Stimulated activated CD8-positive, alpha-beta memory T cell treated with anti-CD3 and anti-CD28 coated beads, Interleukin-4, amount 100 ng/mL, for 1 hour (primary cell): ENCODE data around the gene IL1R1.

Experiments
- DNase-seq, 2 donors: peaks; one replicate each; pipeline ENCODE4 v3.0.0-alpha.2; 2020; ENCODE audit warnings: low read depth in 2 of 2, low spot score in 1 of 2

IL1R1 gene

DNA sequence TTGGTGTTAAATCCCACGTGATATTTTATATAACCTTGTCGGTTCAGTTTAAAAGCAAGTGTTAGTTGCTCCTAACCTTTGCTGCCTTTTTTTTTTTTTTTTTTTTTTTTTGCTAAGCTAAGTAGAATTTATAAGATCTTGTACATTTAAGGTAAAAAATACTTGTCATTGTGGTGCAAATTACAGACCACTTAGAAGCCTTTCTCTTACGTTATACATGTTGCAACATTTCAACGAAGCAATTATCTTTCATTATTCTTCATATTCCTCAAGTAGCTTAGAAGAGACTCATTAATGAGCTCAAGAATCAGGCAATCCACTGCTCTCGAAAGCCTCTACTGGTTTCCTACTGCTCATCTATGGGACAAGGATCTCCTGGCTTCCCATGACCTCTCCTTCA is 29.4 kb downstream of the IL1R1 start:
- no peak for DNase-seq

DNA sequence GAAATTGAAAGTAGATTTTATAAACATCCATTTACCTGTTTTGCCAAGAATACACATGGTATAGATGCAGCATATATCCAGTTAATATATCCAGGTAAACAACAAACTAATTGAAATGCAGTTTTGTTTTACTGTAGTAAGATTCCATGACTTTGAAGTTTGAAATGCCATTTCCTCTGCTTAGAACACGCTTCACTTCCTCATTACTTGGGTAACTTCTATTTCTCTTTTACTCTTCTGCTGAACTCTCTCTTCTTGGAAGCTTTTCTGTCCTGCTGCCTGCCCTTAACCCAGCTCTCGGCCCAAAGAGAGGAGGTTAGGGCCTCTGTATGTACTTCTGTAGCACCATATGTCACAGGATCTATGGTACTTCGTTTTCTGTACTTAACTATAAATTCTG is 30.2 kb downstream of the IL1R1 start:
- no peak for DNase-seq

DNA sequence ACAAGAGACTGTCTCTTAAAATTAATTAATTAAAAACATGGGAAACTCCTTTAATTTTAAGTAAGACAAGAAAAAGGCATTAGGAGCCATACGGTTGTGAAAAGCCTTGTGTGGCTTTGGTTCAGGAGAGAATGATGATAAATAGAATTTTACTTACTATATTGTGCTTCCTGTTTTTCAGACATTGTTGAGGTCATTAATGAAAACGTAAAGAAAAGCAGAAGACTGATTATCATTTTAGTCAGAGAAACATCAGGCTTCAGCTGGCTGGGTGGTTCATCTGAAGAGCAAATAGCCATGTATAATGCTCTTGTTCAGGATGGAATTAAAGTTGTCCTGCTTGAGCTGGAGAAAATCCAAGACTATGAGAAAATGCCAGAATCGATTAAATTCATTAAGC is 33.6 kb downstream of the IL1R1 start:
- DNase-seq = no peak

DNA sequence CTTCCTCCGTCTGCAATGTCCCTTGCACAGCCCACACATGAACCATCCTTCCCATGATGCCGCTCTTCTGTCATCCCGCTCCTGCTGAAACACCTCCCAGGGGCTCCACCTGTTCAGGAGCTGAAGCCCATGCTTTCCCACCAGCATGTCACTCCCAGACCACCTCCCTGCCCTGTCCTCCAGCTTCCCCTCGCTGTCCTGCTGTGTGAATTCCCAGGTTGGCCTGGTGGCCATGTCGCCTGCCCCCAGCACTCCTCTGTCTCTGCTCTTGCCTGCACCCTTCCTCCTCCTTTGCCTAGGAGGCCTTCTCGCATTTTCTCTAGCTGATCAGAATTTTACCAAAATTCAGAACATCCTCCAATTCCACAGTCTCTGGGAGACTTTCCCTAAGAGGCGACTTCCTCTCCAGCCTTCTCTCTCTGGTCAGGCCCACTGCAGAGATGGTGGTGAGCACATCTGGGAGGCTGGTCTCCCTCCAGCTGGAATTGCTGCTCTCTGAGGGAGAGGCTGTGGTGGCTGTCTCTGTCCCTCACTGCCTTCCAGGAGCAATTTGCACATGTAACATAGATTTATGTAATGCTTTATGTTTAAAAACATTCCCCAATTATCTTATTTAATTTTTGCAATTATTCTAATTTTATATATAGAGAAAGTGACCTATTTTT is 35.4 kb downstream of the IL1R1 start:
- DNase-seq = no peak

DNA sequence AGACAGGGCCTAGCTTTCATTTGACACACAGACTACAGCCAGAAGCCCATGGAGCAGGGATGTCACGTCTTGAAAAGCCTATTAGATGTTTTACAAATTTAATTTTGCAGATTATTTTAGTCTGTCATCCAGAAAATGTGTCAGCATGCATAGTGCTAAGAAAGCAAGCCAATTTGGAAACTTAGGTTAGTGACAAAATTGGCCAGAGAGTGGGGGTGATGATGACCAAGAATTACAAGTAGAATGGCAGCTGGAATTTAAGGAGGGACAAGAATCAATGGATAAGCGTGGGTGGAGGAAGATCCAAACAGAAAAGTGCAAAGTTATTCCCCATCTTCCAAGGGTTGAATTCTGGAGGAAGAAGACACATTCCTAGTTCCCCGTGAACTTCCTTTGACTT is 36.5 kb downstream of the IL1R1 start:
- DNase-seq = no peak

DNA sequence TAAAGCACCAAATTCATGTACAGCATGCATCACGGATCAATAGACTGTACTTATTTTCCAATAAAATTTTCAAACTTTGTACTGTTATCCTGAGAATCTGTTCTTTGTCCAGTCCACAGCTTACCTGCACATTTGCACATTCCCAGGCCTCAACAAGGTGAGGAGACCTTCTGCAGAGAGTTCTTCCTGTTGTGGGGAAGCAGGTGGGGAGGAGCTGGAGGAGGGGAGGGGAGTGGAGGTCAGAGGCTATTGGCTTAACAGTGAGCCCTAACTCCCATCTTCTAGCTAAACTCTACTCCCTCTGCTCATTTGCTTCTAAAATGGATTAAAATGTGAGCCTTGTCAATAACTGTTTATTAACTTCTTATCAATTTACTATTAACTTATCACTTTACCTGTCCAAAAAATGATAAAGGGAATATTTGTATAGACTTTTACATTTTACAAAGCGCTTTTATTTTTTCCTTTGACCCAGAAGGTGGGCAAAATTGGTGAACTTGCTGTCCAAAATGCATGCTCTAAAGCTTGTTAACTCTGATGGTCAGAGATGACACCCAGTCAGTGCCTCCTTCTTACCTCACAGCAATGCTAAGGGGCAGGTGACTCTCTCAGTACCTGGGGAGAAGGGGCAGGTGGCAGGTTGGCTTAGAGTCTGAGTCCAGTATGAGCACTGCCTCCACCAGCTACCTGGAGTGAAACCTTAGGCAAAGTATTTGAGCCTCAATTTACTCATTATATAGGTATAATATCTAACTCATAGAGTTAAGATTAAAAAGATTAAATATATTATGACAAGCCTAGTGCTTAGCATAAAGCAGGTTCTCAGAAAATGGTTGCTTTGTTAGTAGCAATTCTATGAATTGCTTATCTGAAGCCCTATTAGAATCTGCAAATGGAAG is 37.5 kb downstream of the IL1R1 start:
- DNase-seq = no peak

DNA sequence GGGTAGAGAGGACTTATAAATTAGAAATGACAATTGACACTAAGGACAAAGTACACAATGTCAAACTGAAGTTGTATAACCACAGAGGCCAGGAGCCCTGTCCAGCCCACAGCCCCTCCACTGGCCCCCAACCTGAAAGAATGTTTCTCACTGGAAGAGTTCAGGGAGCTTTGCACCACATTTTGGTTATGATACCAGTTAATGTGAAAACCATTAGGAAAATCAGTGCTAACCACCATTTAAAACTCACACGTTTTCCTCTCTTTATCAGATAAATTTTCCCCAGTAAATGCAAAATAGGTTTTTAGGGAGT is 38.1 kb downstream of the IL1R1 start:
- no peak for DNase-seq

DNA sequence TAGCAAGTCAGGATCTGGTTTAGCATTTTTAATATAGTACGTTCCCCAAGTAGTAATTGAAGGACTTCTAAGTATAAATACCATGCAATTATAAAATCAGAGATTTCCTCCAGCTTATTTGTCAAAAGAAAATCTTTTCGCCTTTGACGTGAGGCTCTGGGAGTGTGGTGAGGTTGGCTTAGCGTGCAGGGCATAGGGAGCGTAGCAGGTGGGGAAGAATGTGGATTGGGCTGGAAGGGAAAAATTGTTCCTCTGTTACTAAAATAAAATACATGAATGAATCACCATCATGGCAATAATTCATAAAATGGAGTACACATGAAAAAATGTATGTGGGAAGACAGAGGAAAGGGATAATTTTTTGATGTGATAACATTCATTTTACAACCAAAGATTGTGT is 38.8 kb downstream of the IL1R1 start:
- DNase-seq = no peak

DNA sequence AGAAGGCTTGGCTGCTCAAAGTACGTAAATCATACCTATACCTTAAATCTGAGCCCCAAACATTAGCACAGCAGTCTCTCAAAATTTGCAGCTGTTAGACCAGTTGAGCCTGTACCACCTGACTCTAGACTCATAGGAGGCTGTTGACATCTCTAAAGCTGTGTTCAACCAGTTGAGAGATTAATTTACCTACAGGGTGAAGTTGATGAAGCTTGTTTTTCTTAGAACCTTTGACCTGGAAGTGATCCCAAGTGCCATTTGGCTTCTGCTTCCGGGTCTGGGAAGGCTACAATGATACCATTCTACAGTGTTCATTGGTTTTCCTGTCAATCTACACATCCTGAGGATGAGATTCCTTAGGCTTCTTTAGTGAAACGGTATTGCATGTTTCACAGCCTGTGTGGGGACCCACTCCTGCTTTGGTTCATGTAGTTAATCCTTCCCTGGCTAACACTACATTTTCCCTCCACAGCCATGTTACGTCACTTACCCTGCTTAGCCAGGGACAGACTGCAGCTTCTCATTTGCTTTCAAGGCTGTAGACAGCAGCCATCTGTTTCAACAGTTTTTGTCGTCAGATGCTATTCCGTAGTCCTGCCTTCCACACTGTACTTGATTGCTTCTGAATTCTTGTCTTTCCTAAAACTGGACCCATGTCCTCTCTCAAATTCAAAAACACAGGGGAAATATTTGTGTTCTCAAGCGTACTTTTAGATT is 39.5 kb downstream of the IL1R1 start:
- DNase-seq = no peak

DNA sequence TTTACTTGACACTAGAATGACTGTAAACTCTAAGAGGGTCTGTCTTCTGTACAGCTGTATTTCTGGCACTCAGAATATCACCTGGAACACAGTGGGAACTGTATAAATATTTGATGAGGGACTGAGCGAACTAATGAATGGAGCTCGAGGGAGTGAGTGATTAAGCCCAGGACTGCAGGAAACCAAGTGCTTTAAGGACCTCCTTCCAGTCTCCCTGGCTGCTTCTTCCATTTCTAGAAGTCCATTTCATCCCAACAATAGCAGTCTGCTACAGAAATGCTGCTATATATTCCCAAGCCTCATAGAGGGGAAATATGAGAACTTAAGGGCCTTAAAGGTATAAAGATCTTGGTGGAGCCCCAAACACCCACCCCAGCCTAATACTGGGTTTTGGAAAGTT is 41.5 kb downstream of the IL1R1 start:
- no peak for DNase-seq

DNA sequence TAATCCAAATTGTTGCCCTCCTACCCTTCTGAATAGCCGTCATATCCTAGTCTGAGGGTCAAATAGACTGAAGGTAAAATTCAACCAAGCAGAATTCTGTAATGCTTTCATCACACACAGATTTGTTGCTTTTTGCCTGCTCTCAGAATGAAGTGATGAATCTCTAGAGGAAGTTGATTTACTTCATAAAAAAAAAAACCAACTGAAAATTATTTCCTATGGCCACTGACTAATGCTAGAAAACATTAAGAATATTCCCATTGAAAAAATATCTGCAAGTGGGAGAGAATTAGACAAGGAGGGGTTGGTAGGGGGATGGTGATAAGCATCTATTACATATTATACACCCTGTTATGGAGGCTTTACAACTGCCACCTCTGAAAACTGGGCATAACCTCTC is 42.0 kb downstream of the IL1R1 start:
- DNase-seq = no peak

DNA sequence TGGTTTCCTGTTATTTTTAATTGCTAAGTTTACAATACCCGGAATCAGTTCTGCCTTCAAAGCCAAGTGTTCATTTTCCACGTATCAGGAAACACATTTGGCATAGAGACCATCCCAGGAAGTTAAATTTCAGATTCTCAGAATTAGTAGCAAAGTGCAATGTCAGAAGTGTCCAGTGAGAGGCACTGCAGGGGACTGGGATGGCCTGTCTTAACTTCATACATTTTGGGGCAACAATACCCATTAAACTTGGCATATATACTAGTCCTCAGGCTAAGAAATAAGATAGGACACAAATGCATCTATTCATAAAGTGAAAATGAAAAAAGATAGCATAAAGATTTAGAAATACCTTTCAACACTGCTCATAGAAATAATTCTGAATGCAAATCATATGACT is 42.8 kb downstream of the IL1R1 start:
- DNase-seq = no peak

DNA sequence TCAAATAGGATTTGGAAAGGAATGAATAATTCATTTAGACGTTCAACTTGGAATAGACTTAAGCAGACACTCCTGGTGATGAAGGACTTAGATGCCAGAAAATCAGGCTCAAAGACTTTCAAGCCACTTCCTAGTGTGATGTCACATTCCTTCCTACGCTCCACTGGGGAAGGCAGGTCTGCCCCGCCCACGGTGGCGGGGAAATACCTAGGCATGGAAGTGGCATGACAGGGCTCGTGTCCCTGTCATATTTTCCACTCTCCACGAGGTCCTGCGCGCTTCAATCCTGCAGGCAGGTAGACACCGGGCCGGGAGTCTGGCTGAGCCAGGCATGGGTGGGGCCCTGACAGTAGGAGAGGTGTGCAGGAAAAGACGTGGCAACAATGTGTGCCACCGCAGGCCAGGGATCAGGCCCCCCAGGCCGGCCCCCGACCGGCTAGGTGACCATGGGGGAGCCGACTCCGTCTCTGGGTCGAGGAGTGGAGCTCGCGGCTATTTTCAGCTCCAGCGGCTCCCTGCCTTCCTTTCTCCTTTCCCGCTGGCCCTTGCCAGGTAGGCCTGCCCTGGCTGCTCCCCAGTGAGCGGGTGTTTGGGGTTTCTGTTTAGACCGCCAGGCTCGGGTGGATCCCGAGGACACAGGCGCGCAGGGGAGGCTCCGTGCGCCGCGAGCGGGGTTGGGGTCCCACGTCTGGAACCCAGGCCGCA is 44.4 kb downstream of the IL1R1 start, which contains the start of gene IL1RL2:
TSS of gene IL1RL2 (plus strand) at position 233 of the 705 bp plus-strand sequence. CDS start 845 bp downstream, outside the sequence.
- no peak for DNase-seq

DNA sequence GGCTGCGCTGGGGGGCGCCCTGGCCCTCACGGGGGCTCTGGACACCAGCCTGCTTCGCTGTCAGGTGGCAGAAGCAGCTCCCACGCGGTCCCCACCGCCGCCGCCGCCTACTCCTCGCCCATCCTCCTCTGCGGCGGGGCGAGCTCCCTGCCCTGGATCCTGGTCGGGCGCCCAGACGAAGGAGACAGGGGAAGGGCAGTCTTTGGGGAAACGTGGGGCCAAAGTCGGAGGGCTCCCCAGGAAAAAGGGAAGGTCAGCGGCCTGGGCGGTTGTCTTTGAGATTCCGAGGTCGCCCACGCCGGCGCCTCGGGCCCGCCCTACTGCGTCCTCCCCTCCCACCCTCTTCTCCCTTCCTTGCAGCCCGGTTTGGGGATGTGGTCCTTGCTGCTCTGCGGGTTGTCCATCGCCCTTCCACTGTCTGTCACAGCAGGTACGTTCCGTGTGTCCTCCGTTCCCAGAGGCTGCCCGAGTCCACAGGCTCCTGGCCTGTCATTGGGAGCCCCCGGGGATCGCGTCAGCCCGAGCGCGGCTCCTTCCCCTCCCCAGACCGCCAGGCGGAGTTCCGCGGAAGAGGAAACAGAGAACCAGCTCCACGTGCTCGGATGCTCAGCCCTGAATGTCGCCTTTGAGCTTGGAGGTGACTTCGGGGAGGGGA is 45.1 kb downstream of the IL1R1 start:
- DNase-seq = no peak

DNA sequence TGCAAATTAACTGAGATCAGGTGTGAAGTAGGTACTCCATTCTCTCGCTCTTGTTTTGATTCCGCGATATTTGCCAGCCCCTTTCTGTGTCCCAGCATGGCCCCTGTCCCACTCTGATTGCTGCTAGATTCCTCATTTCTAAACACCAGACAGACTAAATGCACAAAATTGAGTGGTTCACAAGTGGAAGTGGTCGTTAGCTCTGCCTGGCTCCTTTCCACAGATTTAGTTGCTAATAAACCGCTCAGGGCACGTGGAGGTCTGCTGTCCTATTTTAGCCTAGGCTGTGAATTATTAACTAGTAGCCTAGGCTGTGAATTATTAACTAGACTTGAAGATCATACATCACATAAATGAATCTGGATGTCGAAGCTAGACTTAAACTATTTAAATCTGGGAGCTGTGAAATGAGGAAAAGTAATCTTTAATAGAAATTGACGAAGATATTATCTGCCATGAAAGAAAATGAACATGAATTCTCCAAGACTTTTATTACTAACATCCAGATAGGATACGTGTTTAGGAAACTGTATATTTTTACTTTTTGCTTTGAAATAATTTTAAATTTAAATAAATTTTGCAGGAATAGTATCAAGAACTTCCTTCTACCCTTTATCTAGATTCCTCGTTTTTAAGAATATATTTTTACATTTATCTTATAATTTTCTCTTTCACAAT is 48.0 kb downstream of the IL1R1 start:
- no peak for DNase-seq

DNA sequence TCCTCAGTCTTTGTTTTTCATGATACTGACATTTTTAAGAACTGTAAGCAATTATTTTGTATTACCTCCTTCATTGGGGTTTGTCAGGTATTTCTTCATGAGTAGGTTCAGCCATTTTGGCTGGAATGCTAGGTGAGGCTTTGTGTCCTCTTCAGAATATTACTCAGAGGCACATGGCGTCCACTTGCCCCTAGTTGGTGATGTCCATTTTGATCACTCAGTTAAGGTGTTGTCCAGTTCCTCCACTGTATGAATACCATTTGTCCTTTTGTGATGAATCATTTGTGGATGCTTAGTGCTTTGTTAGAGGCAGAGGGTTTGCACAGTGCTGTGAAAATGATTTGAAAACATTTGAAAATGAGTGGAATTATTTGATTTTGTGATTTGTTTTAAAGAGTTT is 49.0 kb downstream of the IL1R1 start:
- DNase-seq = no peak

DNA sequence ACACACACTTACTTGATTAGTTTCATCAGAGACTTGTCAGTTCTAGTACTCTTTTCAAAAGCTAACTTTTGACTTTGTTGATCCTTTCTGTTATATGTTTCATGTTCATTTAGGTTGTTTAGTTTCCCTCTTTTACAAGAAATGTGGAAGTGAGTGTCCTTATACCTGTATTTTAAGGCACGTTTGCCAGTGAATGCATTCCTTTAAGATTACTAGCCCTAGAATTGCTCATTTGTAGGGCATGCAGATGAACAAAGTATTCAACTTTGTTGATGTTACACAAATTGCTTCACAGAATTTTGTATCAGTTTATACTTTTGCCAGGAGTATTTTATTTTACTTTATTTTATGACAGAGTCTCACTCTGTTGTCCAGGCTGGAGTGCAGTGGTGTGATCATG is 50.5 kb downstream of the IL1R1 start:
- DNase-seq = no peak

DNA sequence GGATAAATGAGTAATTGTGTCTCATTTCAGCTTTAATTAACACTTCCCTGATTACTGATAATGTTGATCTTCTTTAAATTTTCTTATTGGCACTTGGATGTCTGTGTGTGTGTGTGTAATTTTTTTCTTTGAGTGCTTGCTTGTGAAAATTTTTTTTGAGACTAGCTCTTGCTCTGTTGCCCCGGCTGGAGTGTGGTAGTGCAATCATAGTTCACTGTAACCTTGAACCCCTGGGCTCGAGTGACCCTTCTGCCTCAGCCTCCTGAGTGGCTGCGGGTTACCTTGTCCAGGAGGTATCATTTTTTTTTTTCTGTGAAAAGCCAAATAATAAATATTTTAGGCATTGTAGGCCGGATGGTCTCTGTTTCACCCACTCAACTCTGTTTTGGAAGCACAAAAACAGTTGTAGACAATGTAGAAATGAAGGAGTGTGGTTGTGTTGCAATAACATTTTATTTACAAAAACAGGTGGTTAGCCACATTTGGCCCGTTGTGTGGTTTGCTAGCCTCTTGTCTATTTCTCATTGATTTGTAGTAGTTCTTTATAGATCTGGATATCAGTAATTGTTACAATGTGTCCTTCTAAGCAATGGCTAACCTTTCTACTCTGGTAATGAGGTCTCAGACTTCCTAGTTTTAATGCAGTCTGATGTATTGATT is 52.2 kb downstream of the IL1R1 start:
- DNase-seq = no peak

DNA sequence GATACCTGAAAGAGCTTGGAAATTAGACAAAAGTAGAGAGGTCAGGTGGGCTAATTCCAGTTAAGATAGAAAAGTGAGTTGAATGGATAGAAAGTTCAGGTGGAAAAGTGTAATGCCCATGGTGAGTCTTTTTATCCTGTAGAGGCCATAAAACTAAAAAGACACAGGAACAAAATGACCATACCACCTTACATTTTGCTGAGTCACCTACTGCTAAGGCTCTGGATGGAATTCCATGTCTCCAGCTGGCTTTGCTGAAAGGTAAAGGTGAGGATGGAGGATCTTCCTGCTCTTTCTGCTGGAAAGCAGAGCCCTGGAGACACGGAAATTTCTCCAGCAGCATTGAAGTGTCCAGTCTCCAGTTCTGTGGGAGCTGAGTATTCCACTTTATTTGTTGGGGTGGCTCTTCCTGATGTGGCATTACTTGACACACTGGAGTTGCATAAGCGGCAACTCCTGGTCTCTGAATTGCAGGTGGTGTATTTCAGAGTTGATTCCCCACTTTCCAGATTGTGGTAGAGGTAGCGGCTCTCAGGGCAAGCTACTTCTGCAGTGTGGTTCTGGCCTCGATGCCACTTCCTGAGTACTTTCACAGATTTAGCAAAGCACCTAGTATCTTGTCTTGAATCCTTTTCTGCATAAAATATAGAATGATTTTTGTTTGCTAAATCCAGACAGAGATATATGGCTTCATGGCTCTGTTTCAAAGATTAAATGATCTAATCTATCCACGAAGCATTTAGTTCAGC is 55.0 kb downstream of the IL1R1 start:
- DNase-seq = no peak
